Tibial nerve (tissue), 4 donors: ENCODE data around the gene ALG11. TPM values are rescaled to one million over a fixed set of nuclear protein-coding genes. Genes with fewer than 3 reads are reported as not detected.

ENCODE experiments used
- DNase-seq, 2 donors: peaks; one replicate each; pipeline ENCODE4 v3.0.0-alpha.2; 2019; ENCODE audit warnings: low spot score in 2 of 2
- H3K27ac ChIP-seq, 4 donors: fragments of 200-600 bp; sonication (generic) in 3 of 4; one replicate each; pipeline ENCODE4 v1.5.1; 2017 to 2019; ENCODE audit warnings: mild to moderate bottlenecking in 1 of 4
- H3K27me3 ChIP-seq, 2 donors: fragments of 200-600 bp; sonication (generic) in 1 of 2; one replicate each; pipeline versions ENCODE4 v1.5.1 to v1.6.0; 2017 to 2019
- H3K36me3 ChIP-seq, 3 donors: fragments of 200-600 bp; sonication (generic); one replicate each; pipeline ENCODE4 v1.5.1; 2018 to 2019
- H3K4me1 ChIP-seq, 4 donors: fragments of 200-600 bp; sonication (generic) in 3 of 4; one replicate each; pipeline ENCODE4 v1.5.1; 2017 to 2019
- H3K4me3 ChIP-seq, 4 donors: fragments of 200-600 bp; sonication (generic) in 3 of 4; one replicate each; pipeline ENCODE4 v1.5.1; 2017 to 2019; ENCODE audit warnings: mild to moderate bottlenecking in 1 of 4, moderate library complexity in 1 of 4
- H3K9me3 ChIP-seq, 4 donors: fragments of 200-600 bp; sonication (generic) in 3 of 4; one replicate each; pipeline ENCODE4 v1.5.1; 2017 to 2019
- EP300 ChIP-seq, 2 donors: sonication (generic); formaldehyde crosslinking; IDR thresholded peaks; one replicate each; pipeline ENCODE4 v1.6.1; 2017; ENCODE audit warnings: antibody characterized with exemption in 2 of 2, mild to moderate bottlenecking in 1 of 2
- POLR2A ChIP-seq, 2 donors: fragments of 450-650 bp; IDR thresholded peaks; one replicate each; pipeline ENCODE4 v1.6.1; 2017; ENCODE audit warnings: antibody characterized with exemption in 2 of 2, mild to moderate bottlenecking in 2 of 2, moderate library complexity in 2 of 2
- WGBS, 2 donors: methylation state at CpG; one replicate each; pipeline ENCODE4 v1.1.5; 2018; 5-methylcytosine and 5-hydroxymethylcytosine counted together
- total RNA-seq, 4 donors: library from RNA; depleted of rRNA; stranded (reverse); fragments of >200 nt; gene quantifications; one replicate each; pipeline ENCODE4 v1.1.0, GENCODE V29; 2016
- TF ChIP-seq, protein P1 (sequence below), 5 experiments: fragments of 200-600 bp in 3 of 5; fragments of 450-650 bp in 2 of 5; sonication (generic) in 3 of 5; IDR thresholded peaks; one replicate each; pipeline ENCODE4 v1.5.1; 2016 to 2019; ENCODE audit warnings: antibody characterized with exemption in 5 of 5, mild to moderate bottlenecking in 3 of 5, moderate library complexity in 2 of 5

ALG11 gene
- total RNA-seq, 4 donors from 2014 or later: 12.2 to 24.7 (median 16.4) TPM

GRCh38 chr13:52003541-52003940 lies 8.7 kb upstream of the ALG11 start:
- Histone ChIP-seq H3K36me3 (no peaks in the 10 kb centered on the region), H3K9me3 (no peaks in the 10 kb centered on the region), H3K27me3 (no peaks in the 10 kb centered on the region), H3K27ac (no peak overlapping the region), H3K4me1 (no peaks in the 10 kb centered on the region), H3K4me3 (no peak overlapping the region)
- no peak for DNase-seq
- TF ChIP-seq, protein P1, sequence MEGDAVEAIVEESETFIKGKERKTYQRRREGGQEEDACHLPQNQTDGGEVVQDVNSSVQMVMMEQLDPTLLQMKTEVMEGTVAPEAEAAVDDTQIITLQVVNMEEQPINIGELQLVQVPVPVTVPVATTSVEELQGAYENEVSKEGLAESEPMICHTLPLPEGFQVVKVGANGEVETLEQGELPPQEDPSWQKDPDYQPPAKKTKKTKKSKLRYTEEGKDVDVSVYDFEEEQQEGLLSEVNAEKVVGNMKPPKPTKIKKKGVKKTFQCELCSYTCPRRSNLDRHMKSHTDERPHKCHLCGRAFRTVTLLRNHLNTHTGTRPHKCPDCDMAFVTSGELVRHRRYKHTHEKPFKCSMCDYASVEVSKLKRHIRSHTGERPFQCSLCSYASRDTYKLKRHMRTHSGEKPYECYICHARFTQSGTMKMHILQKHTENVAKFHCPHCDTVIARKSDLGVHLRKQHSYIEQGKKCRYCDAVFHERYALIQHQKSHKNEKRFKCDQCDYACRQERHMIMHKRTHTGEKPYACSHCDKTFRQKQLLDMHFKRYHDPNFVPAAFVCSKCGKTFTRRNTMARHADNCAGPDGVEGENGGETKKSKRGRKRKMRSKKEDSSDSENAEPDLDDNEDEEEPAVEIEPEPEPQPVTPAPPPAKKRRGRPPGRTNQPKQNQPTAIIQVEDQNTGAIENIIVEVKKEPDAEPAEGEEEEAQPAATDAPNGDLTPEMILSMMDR (IDR thresholded peaks at IDR 0.05): no peak
- TF ChIP-seq POLR2A (IDR thresholded peaks at IDR 0.05) (no peak), EP300 (IDR thresholded peaks at IDR 0.05) (no peak)
- 82 to 83% methylated on average over 4 of the region's 4 CpGs for WGBS, 2 donors

DNA sequence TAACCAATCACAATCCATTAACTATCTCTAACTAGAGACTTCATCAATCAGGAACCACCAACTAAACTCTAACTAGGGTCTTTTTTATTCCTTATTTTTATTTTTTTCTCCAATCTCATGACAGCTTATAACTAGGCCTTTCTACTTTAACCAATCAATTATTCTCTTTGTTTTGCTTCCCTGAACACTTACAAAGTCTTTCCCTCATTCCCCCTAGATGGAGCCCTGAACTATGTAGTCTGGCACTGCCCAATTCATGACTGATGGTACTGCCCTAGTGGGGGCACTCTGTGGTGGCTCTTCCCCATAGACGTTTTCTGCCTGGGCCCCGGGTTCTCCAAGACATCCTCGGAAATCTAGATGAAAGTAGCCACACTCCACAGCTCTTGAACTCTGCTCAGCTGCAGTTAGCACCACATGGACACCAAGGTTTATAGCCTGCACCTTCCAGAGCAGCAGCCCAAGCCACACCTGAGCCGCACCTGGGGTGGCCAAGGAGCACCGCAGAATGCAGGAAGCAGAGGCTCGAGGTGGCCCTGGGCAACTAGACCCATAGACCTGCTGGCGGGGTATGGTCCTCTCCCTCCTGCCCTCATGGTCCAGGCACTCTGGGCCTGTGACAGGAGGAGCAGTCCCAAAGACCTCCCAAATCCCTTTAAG lies 7.6 kb upstream of the ALG11 start:
- DNase-seq: no peak
- WGBS, 2 donors: 82 to 84% methylated on average over 4 to 7 of the region's 7 CpGs
- no peak overlapping the region for H3K4me3 ChIP-seq
- H3K27me3 ChIP-seq: no peaks in the 10 kb centered on the region
- no peaks in the 10 kb centered on the region for H3K9me3 ChIP-seq
- H3K27ac ChIP-seq: no peak overlapping the region
- no peaks in the 10 kb centered on the region for H3K36me3 ChIP-seq
- TF ChIP-seq EP300 (IDR thresholded peaks at IDR 0.05): no peak
- H3K4me1 ChIP-seq: no peaks in the 10 kb centered on the region

DNA sequence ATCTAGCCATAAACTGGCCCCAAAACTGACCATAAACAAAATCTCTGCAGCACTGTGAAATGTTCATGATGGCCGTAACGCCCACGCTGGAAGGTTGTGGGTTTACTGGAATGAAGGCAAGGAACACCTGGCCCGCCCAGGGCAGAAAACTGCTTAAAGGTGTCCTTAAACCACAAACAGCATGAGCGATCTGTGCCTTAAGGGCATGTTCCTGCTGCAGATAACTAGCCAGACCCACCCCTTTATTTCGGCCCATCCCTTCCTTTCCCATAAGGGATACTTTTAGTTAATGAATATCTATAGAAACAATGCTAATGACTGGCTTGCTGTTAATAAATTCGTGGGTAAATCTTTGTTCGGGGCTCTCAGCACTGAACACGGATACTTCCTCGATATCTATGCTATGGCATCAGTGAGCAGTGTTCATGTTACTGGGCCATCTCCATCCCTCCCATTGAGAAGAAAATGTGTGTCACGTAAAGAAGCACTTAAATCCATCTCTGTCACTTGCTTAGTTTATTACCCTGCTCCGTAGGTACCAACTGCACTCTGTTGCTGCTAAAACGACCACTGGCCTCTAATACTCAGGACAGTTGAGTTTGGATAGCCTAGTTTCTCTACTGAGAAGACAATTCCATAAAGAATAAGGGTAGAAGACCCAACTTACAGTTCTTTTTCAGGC lies 6.2 kb upstream of the ALG11 start:
- WGBS, 2 donors: 89 to 92% methylated on average over 13 of the region's 13 CpGs
- no peaks in the 10 kb centered on the region for H3K9me3 ChIP-seq
- no peak overlapping the region for H3K4me3 ChIP-seq
- TF ChIP-seq, protein P1 (IDR thresholded peaks at IDR 0.05): no peak
- TF ChIP-seq EP300 (IDR thresholded peaks at IDR 0.05) (no peak), POLR2A (IDR thresholded peaks at IDR 0.05) (no peak)
- no peak for DNase-seq
- peaks cover 0 to 12% (median 0%) of the 10 kb centered on the region in 4 donors for H3K4me1 ChIP-seq
- no peaks in the 10 kb centered on the region for H3K36me3 ChIP-seq
- no peak overlapping the region for H3K27ac ChIP-seq
- H3K27me3 ChIP-seq: no peaks in the 10 kb centered on the region

DNA sequence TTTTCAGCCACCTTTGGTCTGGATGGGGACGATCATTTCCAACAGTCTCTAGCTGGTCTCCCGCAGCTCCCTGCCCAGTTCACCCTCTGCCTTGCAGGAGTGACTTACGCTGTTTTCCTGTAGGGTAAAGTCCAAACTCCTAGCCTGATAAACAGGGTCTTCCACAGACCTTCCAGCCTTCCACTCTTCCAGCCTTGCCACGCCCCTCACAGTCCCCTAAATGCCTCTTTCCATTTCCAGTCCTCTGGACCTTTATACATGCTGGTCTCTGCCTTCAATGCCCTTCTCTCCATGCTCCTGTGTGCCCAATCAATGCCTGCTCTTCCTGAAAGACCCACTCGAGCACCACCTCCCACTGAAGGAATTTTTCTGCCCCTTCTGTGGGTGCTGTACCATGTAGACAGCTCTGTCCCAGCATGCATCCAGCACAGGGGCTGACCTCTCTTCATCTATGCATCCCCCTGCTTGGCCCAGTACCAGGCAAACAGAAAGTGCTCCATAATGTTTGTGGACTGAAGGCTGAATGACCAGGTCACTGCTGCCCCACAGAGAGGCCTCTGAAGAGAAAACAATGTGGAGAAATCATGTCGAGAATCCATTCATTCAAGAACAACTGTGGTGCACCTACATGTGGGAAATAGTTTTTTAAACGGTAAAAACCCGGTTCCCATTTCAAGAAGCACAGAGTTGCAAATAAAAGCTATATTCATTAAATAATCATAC lies 5.5 kb upstream of the ALG11 start:
- no peak overlapping the region for H3K27ac ChIP-seq
- TF ChIP-seq EP300 (IDR thresholded peaks at IDR 0.05): no peak
- no peak for TF ChIP-seq POLR2A (IDR thresholded peaks at IDR 0.05)
- TF ChIP-seq, protein P1 (IDR thresholded peaks at IDR 0.05): no peak
- H3K27me3 ChIP-seq: no peaks in the 10 kb centered on the region
- DNase-seq: no peak
- H3K36me3 ChIP-seq: no peaks in the 10 kb centered on the region
- peaks cover 0 to 14% (median 0%) of the 10 kb centered on the region in 4 donors for H3K4me1 ChIP-seq
- no peak overlapping the region for H3K4me3 ChIP-seq
- no peaks in the 10 kb centered on the region for H3K9me3 ChIP-seq
- WGBS, 2 donors: 85 to 87% methylated on average over 8 of the region's 8 CpGs

GRCh38 chr13:52009946-52010345 lies 2.3 kb upstream of the ALG11 start:
- Histone ChIP-seq H3K36me3 (no peaks in the 10 kb centered on the region), H3K27me3 (no peaks in the 10 kb centered on the region), H3K27ac (no peak overlapping the region), H3K9me3 (no peaks in the 10 kb centered on the region), H3K4me3 (no peak overlapping the region), H3K4me1 (peaks cover 4 to 38% (median 9%) of the 10 kb centered on the region in 4 donors)
- DNase-seq: no peak
- TF ChIP-seq POLR2A (IDR thresholded peaks at IDR 0.05) (no peak), EP300 (IDR thresholded peaks at IDR 0.05) (no peak)
- TF ChIP-seq, protein P1 (IDR thresholded peaks at IDR 0.05): no peak
- WGBS, 2 donors: 56 to 58% methylated on average over 6 of the region's 6 CpGs
